Femur (tissue), 1 donor: ENCODE results near the gene LRRC2.
"Not testable (repeated sequence)": the region's sequence is repeated elsewhere in the genome, so short reads cannot be mapped to it uniquely, and the experiment has no call there.

Experiments
- DNase-seq: peaks from one replicate; pipeline ENCODE4 v3.0.0-alpha.2; 2017

The LRRC2 gene

DNA sequence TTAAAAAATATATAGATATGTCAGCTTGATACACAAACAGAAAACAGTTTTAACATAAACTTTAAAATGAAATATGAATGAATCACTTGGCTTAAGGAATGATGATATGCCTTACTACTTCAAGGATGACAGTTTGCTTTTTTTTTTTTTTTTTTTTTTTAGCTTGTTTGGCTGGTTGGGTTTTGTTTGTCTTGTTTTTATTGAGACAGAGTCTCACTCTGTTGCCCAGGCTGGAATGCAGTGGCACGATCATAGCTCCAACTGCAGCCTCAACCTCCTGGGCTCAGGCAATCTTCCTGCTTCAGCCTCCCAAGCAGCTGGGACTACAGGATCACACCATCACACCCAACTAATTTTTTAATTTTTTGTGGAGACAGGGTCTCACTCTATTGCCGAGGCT lies 14.5 kb downstream of the LRRC2 start:
- no peak for DNase-seq

DNA sequence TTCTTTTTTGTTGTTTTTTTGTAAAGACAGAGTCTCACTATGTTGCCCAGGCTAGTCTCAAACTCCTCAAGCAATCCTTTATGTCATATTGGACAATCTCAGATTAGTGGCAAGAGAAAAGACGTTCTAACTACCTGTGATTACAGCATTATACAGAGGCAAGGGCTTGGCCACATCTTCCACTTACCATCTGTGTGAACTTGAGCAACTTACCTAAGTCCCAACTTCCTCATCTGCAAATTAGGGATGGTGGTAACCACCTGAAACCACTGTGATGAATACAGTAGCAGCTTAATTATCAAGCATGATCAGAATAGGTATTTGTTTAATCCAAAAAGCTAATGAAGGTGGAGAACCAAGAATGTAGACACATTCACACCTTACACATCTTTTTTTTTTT lies 16.1 kb downstream of the LRRC2 start:
- DNase-seq, result no peak

DNA sequence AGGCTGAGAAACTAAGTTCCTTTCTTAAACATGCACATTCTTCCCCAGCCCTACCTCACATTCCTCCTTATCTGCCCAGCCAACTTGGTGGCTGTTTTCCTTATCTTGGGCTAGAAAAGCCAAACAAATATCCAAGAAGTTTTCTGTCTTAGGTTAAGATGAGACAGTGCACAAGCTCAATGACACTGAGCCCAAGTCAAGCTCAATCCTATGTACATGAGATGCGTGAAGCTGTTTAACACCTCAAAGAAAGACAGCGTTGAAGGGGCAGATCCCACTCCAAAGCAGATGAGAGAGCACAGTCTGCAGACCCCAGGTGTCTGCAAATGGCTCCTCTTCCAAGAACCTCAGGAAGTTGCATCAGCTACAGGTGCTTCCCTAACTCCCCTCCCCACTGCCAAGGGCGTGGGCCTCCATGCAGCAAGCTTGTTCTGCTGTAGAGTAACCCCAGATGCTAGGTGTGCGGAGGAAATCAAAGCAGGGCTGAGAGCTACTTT lies 16.6 kb downstream of the LRRC2 start:
- no peak for DNase-seq

DNA sequence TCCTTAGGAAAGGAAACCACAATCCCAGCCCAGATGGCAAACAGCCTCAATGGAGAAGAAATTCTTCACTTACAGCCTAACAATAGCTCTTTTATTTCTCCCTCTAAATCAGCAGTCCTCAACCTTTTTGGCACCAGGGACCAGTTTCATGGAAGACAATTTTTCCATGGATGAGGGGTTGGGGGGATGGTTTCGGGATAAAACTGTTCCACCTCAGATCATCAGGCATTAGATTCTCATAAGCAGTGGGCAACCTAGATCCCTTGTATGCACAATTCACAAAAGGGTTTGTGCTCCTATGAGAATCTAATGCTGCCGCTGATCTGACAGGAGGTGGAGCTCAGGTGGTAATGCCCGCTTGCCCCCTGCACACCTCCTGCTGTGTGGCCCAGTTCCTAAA lies 17.5 kb downstream of the LRRC2 start:
- not testable (repeated sequence) for DNase-seq

DNA sequence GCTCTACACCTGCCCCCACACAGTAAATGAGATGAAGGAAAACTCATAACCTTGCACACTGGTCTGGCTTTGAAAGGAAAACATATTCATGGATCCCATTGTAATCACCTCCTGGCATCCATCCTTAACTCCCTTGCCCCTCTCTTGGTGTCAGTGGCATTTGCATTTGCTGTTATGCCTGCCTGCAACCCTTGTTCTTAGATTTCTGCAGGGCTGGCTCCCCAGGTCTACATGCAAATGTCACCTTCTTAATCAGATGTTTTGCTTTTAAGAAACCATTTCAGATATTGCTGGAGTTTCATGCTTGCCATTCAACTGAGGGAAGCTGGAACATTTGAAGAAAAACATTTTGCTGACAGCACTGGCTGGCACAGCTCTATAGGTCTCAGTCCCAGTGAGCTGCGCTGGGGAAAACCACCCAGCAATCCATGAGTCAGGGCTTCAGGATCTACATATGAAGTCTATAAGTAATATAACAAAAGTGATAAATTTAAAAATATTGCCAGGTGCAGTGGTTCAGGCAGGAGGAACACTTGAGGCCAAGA lies 19.1 kb downstream of the LRRC2 start:
- no peak for DNase-seq

DNA sequence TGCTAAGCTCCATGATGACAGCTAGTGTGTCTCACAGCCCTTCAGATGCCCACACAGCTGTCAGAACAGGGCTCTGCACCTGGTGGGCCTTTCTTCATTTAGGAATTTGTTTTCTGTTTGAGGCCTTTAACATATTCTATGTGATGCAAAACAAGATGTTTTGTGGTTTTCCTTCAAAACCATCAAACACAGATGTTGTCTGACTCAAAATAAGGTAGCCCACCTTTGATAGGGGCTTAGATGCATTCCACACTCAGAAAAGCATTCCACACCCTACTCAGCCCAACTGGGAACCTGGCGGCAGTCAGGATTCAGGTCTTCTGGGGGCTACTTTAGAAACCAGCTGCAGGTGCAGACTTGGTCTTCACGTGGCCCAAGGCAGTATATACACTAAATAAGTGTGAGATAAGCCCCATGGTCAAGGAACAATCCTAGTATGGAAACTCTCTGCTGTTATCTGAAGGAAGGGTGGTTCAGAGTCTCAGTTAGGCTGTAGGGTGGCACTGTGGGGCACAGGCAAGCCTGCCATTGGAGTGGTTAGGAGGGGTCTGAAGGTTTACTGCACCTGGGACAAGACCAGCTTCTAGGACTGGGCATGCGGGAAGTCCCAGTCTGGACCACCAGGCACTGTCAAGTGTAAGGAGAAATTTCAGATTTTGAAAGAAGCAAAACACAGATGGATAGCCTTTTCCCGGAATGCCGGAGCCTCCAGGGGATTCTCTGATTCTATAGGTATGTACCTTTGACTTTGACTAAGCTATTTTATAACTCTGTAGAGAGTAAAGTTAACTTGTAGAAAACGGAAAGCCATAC lies 20.1 kb downstream of the LRRC2 start:
- DNase-seq, result no peak

DNA sequence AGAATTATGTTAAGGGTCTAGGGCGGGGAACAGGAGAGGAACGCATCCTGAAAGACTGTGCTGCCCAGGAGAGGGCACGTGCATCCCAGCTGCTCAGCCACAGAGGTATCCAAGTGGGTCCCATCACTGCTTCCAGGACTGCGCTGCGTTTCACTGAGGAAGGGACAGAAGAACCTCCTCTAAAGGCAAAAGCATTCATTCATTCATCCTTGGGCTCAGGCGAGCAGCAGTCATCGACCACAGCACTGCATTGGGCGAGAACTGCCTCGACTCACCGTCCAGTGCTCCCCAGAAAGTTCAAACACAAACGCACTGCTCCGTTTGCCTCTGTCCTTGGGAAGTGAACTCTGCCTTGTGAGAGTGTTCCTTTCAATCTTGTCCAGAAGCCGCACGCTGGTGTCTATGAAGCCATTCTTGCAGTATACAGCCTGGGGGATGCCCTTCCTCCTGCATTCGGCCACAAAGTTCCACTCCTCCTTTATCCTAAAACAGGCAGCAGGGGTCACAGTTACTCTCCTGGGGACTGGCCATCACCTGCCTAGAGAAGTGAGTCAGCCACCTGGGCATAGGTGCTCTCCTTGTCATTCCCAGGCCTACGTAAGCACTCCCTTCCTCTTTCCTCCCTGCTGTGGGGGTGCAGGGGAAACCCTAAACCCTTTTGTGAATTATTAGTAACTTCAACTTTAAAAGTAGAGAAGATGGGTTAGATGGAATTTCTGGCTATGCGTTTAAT lies 21.2 kb downstream of the LRRC2 start:
- no peak for DNase-seq

DNA sequence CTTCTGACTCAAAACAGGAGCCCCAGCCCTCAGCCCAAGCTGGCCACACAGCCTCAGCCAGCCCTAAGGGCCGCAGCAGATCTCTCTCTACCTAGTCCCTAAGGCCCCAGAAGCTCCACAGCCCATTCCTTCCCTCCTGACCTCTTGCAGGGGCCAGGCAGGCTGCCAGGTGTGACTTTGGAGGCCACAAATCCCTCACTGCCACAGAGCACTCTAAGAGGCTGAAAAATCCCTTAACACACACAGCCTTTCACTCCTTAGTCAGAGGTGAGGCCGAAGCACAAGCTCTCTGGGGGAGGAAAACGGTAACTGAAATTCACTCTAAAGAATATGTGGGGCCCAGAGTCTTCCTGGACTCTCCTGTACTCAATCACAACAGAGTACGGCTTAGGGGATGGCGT lies 23.3 kb downstream of the LRRC2 start:
- DNase-seq, result no peak

DNA sequence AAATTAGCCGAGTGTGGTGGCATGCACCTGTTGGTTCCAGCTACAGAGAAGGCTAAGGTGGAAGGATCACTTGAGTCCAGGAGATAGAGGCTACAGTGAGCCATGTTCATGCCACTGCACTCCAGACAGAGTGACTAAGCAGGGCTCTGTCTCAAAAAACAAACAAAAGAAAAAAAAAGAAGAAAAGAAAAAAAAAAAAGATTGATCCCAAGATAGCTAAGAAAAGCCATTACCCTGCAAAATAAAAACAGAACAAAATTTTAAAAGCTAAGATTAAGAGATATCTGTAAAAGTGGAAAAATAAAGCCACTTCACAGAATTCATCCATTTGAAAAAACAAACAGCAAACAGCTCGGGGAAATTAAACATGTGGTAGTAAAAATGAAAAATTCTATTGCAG lies 23.8 kb downstream of the LRRC2 start:
- no peak for DNase-seq

DNA sequence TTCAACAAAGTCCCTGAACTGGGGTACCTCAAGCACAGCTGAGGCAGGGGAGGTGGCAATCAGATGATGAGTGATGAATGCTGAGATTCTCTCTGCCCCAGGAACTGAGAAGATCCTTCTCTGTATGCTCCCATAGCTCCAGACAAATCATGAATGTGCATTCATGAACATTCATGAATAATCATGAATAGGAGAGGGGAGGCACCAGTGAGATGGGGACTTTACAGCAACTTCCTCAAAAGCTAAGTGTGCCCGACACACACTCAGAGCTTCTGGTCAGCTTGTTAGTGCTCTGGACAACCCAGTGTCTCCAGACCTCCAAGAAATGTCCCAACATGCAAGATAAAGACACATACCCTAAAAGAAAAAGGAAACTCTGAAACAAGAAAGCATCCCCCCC lies 24.3 kb downstream of the LRRC2 start:
- DNase-seq, result no peak

DNA sequence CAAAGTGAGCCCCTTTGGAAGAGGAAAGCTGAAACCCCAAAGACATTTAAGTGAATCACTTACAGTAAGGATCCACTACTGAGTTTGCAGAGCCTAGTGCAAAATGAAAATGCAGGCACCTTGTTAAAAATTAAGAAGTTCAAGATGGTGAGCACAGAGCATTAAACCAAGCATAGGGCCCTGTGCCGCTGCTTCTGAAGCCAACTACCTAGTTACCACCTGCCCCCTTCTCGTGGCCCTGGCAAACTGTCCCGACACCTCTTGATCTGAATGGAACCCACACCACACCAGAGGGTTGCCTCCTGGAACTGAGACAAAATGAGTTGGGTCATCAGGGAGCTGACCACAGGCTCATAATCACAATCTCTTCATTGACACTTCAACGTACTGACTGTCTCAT lies 25.6 kb downstream of the LRRC2 start:
- DNase-seq, result no peak

DNA sequence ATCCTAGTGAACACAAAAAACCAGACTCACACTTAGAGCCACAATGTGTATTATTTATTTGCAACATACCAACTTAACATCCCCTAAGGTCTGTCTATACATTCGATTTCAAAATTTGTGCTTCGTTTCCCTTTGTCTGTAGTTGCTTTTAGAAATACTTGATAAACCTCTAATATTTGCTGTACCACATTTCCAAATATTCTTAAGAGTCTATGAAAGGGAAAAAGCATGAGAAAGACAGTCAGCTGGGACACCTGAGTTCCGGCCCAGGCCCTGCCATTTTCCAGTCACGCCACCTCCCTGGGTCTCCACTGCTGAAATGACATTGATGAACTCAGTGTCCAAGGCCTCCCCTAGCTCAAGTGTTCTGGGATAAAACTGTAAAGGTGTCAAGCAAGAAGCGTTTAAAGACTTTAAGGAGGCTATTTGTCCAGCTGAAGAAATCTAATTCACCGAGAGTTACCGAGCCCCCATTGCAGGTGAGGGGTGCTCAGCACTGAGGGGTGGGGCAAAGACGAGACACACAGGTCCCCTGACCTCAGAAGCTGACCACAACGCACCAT lies 26.6 kb downstream of the LRRC2 start:
- no peak for DNase-seq

DNA sequence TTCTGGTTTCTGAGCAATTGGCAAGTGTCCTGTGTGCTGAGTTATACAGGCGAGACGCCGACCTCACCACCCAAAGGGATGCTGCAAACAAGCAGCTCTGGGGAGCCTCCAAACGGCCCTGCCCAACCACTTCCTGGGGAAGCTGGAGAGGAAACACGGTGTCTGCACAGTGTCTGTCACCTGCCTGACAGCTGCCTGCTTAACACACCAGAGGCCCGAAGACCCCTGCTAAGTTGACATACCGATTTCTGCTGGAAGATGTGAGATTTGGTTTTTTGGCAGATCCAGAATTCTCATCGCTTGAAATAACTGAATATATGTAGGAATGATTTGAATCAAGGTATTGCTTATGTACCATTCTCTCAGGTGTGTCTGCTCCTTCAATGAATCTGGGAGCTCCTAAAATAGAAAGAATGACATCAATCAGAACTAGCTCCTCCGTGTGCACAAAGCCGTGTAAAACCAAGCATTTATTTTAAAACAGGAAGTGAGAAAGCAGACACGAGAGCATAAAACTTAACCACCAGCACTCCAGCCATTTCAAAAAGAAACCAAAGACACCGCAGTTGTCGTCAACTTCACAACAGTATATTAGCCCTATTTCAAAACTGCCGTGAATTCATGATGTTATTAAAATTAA lies 27.2 kb downstream of the LRRC2 start:
- peak; percentile 76 for DNase-seq

DNA sequence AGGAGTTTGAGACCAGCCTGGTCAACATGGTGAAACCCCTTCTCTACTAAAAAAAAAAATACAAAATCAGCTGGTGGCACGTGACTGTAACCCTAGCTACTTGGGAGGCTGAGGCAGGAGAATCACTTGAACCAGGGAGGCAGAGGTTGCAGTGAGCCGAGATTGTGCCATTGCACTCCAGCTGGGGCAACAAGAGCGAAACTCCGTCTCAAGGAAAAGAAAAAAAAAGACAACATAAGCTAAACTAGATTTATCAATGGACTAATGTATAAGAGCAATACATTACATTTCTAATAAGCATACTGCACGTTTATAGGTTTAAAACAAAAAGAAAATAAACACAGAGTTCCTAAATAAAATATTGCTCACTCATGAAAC lies 27.7 kb downstream of the LRRC2 start:
- not testable (repeated sequence) for DNase-seq

DNA sequence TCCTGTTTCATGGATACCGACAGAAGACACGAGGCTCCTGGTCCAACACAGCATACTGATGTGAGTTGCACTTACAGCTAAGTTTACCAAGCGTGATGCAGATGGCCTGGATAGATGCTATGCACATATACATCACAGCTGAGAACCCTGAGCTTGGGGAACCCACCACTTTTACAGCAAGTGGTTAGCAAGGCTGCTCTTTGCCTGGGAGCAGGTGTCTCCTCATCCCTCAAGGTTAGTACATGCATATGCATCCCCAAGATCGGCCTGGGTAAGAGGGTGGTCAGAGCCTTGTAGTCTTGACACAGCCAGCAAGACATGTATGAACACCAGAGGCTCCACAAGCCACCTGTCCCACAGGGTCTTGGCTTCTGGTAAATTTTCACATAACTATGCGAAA lies 28.3 kb downstream of the LRRC2 start:
- no peak for DNase-seq

DNA sequence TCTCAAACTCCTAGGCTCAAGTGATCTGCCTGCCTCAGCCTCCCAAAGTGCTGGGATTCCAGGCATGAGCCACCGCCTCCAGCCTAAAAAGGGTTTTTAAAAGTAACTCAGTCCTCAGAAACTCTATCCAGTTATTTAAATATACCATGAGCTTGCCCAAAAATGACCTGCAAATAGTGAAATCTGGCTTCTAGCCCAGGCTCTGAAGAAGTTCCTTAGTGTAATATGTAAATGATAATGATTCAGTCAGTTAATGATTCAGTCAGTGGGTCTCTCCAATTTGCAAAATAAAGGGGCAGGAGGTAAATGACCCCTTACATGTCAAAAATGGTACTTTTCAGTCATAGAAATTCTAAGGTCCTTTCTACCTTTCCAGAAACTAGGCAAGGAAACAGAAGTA lies 28.8 kb downstream of the LRRC2 start:
- DNase-seq, result no peak

DNA sequence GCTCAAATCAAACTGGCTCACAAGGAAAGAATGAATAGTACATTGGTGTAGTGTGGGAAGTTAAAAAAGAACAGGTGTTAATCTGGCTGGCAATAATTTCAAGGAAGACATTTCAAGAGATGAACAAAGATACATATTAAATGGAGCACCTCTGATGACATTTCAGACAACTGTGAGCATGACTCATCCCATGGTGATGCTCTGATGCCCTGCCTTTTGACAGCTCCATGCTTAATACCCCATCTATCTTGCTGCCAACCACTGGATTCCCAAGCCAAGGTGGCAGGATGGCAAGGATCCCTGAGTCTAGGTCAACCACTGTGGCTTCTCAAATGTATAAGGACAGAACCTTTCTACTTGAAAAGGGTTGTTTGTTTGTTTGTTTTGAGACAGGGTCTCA lies 29.3 kb downstream of the LRRC2 start:
- no peak for DNase-seq

DNA sequence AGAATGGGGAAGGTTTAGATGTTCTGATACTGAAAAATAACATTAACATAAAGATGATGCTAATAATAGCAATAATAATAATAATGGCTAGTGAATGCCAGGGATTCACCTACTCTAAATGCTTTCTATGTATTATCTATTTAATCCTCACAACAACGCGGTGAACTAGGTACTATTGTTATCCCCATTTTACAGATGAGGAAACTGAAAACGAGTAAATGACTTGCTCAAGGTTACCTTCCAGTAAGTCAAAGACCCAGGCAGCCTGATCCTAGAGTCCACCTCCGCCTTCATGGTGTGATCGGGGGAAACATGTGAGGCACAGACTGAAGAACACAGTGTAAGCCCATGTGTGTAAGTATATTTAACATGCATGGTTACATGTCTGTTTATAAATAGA lies 30.4 kb downstream of the LRRC2 start:
- no peak for DNase-seq

DNA sequence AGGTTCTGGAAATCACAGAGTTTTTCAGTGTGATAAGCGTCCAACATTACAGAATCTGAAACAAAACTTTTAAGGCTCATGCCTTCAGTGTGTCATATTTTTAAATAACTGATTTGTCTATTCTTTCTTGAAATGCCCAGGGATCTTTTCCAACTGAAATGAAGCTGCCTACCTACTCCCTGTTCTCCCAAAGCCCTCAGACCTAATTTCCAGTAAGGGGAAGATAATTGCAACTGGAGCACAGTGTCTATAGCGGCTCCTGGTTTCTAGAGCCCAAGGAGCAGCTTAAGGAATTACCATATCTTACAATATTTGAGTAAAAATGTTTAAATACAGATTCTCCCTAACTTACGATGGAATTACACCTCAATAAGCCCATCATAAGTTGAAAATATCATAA lies 33.0 kb downstream of the LRRC2 start:
- DNase-seq, result no peak

DNA sequence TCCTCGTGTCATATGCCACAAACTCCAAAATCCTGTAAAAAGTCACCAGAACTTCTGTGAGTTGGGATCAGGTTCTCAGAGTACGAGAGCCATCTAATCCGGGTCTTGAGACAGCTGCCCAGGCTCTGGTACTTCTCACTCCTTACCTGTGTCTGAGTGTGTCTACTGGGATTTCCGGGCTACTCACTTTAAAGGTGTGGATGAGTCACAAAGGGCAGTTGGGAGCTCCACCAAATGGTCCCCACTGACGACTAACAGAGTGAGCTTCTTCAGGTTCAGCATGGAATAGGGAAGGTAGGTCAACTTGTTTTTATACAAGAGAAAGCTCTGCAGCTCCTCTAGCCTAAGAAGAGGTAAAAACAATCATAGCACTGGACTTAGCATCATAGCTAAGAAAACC lies 38.9 kb downstream of the LRRC2 start:
- DNase-seq, result no peak

DNA sequence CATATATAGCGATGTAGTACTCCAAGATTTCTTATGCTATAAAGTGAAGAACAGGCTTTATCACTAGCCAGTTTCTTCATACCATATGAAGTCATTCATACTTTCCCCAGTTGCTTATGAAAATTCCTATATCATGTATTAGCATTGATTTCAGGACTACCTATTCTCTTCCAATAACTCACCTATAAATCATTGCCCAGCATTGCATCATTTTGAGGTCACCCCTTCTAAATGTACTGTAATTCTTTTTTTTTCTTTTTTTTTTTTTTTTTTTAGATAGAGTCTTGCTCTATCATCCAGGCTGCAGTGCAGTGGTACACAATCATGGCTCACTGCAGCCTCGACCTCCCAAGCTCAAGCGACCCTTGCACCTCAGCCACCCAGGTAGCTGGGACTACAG lies 41.3 kb downstream of the LRRC2 start:
- DNase-seq, result no peak

DNA sequence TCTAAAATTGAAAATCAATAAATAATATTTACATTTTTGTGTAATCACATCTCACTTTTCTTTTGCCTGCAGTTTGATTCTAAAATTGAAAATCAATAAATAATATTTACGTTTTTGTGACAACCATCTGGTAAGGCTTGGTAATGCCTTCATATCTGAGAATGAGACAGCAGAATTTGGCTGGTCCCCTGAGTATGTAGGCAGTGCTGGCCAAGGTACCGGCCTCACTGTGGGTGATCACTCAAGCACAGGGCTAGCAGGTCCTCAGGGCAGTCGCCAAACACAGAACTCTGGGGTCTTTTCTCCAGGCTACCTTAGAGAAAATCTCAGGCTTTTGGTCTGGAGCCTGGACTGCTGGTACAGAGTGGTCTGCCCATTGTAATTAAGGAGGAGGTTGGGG lies 42.1 kb downstream of the LRRC2 start:
- DNase-seq, result no peak

DNA sequence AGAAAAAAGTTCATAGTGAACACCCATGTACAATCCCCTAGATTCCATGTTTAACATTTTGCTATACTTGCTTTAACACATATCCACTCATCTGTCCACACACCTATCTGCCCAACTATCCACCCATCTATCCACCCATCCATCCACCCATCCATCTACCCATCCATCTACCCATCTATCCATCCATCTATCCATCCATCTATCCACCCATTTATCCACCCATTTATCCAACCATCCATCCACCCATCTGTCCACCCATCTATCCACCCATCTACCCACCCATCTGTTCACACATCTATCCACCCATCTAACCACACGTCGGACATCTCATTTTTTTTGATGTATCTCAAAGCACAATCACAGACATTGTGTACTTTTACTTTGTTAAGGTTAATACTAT lies 42.5 kb downstream of the LRRC2 start:
- no peak for DNase-seq
